ENCODE results near the gene ALPL.

Gene ALPL

DNA sequence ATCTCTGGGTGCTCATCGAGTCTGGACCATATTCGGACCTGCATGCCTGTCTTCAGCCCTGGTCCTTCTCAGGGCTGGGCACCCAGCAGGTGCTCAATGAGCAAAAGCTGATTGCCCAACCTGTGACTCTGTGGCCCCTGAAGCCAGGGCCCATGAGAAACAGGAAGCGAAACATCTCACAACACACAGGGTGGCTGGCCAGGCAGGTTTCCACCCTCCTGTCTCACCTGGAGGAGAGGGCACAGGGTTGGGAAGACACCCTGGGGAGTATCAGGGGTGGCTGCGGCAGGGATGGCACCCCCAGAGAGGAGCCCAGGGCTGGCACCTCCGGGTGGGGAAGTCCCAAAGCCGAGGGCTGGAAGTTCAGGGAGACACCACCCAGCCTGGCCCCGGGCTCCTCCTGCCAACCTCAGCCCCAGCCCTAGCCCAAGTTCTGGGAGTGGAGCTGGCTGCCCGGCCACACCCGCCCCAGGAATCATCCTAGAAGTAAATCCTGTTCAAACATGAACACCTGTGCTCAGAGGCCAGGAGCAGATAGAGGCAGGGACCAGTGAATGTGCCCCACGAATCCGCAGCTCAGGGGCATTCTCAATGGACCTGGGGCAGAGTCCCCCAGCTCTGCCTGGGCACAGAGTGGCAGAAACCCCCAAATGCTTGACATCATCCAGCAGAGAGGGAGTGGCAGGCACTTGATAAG, 105.3 kb downstream of the ALPL start:
- no peak for DNase-seq (ENCODE audit: low read depth)

DNA sequence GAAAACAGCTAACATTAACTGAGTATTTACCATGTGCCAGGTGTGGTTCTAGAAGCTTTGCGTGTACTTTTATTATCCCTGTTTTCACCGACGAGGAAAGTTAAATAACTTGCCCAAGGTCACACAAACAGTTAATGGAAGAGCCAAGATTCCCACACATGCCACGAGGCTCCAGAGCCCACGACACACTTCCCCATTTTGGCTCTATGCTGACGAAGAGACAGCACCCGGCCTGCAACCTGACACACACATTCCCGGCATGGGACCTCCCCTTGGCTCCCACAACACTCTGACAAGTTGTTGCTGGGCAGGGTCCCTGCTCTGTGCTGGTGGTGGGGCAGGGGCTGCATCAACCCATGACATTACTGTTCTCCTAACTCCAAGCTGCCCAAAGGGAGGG, 107.1 kb downstream of the ALPL start:
- H3K4me3 ChIP-seq (ENCODE audit: control insufficient read depth, low read depth, low read length): no peak overlapping the region
- no peak for DNase-seq (ENCODE audit: low read depth)
- TF ChIP-seq, protein P1, sequence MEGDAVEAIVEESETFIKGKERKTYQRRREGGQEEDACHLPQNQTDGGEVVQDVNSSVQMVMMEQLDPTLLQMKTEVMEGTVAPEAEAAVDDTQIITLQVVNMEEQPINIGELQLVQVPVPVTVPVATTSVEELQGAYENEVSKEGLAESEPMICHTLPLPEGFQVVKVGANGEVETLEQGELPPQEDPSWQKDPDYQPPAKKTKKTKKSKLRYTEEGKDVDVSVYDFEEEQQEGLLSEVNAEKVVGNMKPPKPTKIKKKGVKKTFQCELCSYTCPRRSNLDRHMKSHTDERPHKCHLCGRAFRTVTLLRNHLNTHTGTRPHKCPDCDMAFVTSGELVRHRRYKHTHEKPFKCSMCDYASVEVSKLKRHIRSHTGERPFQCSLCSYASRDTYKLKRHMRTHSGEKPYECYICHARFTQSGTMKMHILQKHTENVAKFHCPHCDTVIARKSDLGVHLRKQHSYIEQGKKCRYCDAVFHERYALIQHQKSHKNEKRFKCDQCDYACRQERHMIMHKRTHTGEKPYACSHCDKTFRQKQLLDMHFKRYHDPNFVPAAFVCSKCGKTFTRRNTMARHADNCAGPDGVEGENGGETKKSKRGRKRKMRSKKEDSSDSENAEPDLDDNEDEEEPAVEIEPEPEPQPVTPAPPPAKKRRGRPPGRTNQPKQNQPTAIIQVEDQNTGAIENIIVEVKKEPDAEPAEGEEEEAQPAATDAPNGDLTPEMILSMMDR (conservative IDR thresholded peaks at IDR 0.05; ENCODE audit: control insufficient read depth, insufficient read depth, low read depth, low read length): no peak

More for the DNA sequence above, 105.3 kb downstream of the ALPL start:
- TF ChIP-seq, protein P1 (conservative IDR thresholded peaks at IDR 0.05; ENCODE audit: control insufficient read depth, insufficient read depth, low read depth, low read length): no peak
- no peak overlapping the region for H3K4me3 ChIP-seq (ENCODE audit: control insufficient read depth, low read depth, low read length)

DNA sequence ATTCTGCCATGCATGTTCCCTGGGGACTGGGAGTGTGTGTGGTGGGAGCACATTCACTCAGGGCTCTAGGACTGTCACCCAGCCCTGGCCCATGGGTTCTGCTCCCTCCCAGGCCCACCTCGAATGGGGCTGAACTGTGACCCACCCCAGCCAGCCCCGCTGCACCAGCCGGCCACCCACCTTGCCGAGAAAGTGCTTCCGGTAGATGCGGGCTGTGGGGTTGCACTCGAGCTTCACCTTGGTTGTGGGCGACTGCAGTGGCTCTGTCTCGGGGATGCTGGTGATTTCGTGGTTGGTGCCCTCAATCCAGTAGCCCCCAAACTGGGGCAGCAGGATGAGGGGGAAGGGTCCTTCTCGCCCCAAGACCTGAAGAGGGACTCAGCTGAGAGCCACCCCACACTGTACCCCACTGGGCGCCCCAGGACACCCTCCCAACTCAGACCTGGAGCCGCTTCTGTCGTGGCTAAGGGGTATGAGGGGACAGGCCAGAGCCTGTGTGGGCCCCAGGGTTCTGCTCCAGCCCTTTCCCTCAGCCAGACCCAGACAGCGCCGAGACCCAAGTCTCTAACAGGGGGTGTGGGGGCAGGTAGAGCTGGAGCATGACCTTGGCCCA, 108.0 kb downstream of the ALPL start:
- TF ChIP-seq, protein P1 (conservative IDR thresholded peaks at IDR 0.05; ENCODE audit: control insufficient read depth, insufficient read depth, low read depth, low read length): no peak
- DNase-seq (ENCODE audit: low read depth): no peak

DNA sequence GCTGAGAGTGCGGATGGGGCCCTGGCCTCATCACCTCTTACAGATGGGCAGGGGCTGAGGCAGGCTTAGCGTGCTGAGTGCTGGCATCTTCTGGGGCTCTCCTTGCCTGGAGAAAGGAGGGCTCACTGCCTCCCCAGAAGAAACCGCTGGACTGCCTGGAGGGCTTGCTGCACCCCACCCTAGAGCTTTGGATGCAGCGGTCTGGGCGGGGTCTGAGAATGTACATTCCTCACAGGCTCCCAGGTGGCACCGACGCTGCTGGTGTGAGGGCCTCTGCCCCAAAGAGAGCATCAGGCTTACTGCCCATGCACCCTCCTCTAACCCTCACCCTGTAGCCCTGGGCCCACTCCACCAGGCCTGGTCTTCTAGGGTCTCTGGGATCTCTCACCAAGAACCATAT, 108.8 kb downstream of the ALPL start:
- H3K4me3 ChIP-seq (ENCODE audit: control insufficient read depth, low read depth, low read length): no peak overlapping the region
- TF ChIP-seq, protein P1 (conservative IDR thresholded peaks at IDR 0.05; ENCODE audit: control insufficient read depth, insufficient read depth, low read depth, low read length): no peak

More for the DNA sequence above, 108.0 kb downstream of the ALPL start:
- no peak overlapping the region for H3K4me3 ChIP-seq (ENCODE audit: control insufficient read depth, low read depth, low read length)

DNA sequence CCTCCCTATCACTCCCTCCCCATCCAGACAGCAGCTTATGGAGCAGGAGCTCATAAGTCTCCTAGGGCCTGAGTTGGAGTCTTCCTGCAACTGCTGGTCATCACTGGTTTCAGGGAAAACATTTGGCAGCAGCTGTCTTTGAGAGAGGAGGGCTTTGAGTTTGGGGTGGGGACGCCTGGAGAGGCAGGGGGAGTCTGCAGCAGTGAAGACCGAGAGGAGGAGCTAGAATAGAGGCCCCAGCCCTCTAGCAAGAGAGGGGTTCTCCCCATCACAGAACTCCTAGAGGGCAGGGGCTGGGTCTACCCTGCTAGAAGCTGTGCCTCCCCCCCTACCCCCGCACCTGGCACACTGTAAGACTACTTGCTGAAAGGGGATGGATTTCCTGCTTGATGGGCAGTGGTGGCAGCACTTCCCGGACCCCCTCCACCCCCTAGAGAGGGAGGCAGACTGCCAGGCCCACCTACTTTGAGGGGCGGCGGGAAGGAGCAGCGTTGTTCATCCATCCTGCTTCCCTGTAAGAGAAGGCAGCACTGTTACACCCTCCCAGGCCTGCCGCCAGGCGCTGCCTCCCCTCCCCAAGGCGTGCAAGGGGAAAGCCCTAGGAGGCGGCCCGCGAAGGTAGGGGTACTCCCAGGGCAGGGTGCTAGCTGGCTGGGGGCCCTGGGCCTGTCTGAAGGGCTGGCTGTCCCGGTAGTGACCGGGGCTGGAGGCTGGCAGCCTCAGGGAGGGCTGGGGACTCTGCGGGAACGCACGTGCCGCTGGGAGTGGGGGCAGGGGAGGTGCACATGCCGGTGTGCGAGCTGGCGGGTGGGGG, 109.5 kb downstream of the ALPL start:
- TF ChIP-seq, protein P1 (conservative IDR thresholded peaks at IDR 0.05; ENCODE audit: control insufficient read depth, insufficient read depth, low read depth, low read length): no peak
- no peak overlapping the region for H3K4me3 ChIP-seq (ENCODE audit: control insufficient read depth, low read depth, low read length)
- no peak for DNase-seq (ENCODE audit: low read depth)

More for the DNA sequence above, 108.8 kb downstream of the ALPL start:
- DNase-seq (ENCODE audit: low read depth): no peak

DNA sequence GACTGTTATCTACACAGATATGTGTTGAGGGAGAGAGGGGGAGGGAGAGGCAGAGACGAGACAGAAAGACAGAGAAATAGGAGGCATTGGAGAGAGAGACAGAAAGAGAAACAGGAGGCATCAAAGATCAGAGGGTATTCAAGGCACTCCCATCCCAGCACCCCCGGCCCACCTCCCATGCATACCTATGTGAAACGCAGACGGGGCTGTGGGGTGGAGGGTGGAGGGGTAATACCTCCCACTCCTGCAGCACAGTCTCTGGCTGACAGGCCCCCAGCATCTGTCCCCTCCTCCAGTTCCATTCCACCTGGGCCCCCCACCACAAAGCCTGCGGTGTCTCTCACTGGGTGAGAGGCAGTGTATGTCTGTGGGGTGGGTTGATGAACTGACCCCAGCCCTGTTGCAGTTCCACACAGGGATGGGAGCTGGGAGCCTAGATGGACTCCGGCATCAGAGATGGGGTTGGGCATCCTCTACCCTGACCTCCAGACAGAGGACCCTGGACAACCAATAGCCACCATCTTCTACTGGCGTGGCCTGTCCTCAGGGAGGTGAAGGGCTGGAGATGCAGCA, 110.2 kb downstream of the ALPL start:
- TF ChIP-seq, protein P1 (conservative IDR thresholded peaks at IDR 0.05; ENCODE audit: control insufficient read depth, insufficient read depth, low read depth, low read length): no peak
- DNase-seq (ENCODE audit: low read depth): no peak
- no peak overlapping the region for H3K4me3 ChIP-seq (ENCODE audit: control insufficient read depth, low read depth, low read length)

Measured in fibroblast of mammary gland (primary cell).